HG02970 (cell line): ENCODE data around the gene C1orf105.
"Not testable (repeated sequence)": the region's sequence is repeated elsewhere in the genome, so short reads cannot be mapped to it uniquely, and the experiment has no call there.

Experiments used
- ATAC-seq: cut with Tn5 transposase; IDR thresholded peaks from one replicate; pipeline ENCODE4 v1.9.1; 2021; ENCODE audit warnings: mild to moderate bottlenecking, moderate library complexity, moderate number of reproducible peaks; ENCODE audit not compliant: unreplicated experiment, low FRiP score

The C1orf105 gene

DNA sequence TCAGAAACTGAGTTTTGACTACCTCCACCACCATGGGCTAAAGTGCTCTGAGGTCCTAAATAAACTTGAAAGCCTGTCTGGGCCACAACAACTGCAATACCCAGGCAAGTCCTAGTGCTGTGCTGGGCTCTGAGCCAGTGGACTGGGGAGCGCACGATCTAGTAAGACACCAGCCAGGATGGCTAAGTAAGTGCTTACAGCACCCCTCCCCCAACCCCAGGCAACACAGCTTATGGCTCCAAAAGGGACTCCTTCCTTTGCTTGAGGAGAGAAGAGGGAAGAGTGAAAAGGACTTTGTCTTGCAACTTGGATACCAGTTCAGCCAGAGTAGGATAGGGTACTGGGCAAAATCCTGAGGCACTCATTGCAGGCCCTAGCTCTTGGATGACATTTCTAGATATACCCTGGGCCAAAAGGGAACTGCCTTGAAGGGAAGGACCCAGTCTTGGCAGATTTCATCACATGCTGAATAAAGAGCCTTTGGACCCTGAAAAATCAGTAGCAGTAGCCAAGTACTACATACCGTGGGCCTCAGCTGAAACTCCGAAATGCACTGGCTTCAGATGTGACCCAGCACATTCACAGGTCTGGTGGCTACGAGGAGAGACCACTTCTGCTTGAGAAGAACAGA is 1.6 kb downstream of the C1orf105 start:
- no peak for ATAC-seq

DNA sequence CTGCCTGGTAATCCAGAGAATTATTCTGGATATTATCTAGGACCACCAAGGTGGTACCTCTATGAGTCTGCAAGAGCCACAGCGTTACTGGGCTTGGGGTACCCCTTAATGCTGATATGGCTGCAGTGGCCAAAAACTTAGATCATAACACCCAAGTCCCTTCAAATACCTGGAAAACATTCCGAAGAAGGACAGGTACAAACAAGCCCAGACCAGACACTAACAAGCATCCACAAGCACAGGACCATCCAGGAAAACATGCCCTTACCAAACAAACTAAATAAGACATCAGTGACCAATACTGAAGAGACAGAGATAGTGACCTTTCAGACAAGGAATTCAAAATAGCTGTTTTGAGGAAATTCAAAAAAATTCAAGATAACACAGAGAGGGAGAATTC is 2.9 kb downstream of the C1orf105 start:
- ATAC-seq: no peak

DNA sequence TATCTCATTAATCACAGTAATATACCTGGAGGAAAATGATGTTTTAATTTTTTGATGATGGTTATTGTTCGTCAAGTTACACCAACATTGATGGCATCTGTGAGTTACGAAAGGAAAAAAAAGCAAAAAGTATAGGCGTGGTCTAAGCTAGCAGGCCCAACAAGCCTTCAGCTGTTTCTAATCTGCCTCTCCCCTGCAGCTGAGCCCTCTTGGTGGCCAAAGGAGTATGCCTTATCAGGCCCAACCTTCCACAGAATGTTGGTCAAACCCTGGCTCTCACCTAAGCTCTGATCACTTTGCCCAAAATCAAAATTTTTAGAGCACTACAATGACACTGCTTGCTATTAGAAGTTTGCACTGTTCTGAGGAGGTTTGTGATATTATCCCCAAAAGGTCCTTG is 4.9 kb downstream of the C1orf105 start:
- ATAC-seq: no peak

GRCh38 chr1:172427191-172427590 is 6.7 kb downstream of the C1orf105 start:
- no peak for ATAC-seq

DNA sequence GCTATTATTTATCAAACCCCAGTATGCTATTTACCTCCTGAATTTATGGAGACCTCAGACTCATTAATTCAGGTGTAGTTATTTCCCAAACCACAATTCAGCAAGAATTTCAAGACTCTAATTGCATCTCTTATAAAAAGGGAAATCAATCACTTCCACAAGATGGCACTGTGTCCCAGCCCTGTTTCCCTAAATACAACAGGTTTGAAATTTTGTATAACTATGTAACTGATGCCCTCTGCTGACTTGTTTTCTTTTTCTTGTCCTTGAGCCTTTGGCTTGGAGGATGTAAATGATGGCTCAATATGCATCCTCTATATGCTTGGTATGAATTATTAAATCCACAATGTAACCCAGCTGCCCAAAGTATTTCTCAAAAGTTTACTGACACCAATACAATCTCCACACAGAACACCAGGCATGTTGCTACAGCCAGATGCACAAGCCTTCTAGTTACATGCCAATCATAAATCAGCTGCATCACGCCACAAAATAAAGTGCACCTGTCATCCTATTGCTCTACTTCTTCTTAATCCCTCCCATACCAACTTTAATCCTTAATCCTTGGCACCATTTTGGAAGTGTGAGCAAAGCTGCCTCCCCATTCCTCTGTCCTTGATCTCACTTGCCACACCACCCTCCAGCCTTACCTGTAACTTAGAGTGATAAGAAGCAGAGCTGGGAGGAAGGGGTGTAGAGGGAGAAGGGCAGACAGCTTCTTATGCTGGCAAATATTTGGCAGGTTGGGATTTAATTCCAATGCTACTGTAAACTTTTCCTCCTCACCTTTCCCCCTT is 9.0 kb downstream of the C1orf105 start:
- no peak for ATAC-seq

DNA sequence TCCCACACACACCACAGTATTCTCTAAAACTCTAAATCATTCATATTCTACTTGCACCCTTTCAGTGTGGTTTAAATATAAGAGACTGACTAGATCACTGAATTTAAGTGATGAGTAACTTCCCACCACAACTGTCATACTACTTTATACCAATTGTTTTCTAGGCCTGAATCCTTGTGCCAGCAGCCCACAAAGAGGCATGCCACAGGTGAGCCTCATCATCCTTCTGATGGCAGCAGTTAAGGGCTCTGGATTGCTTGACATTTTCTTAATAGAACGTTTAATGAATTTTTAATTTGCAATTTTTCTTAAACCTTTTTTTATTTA is 9.6 kb downstream of the C1orf105 start:
- ATAC-seq: no peak

DNA sequence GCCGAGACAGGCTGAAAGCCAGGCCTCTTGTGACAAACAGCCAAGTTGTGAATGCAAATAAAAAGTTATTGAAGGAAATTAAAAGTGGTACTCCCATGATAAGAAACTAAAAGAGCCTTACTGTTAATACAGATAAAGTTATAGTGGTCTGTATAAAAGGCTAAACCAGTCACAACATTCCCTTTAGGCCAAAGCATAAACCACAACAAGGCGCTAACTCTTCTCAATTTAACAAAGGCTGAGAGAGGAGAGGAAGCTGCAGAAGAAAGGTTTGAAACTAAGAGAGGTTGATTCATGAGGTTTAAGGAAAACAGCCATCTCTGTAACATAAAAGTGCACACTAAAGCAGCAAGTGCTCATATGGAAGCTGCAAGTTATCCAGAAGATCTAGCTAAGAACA is 10.7 kb downstream of the C1orf105 start:
- no peak for ATAC-seq

DNA sequence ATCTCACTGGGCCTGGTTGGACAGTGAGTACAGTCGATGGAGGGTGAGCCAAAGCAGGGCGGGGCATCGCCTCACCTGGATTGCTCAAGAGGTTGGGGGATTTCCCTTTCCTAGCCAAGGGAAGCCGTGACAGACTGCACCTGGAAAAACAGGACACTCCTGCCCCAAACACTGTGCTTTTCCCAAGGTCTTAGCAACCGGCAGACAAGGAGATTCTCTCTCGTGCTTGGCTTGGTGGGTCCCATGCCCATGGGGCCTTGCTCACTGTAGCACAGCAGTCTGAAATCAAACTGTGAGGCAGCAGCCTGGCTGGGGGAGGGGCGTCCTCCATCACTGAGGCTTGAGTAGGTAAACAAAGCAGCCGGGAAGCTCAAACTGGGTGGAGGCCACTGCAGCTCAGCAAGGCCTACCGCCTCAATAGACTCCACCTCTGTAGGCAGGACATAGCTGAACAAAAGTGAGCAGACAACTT is 11.3 kb downstream of the C1orf105 start:
- ATAC-seq: no peak

GRCh38 chr1:172437183-172437582 is 16.7 kb downstream of the C1orf105 start:
- ATAC-seq: not testable (repeated sequence)

GRCh38 chr1:172442404-172442803 is 21.9 kb downstream of the C1orf105 start:
- ATAC-seq: no peak

GRCh38 chr1:172442843-172443565 is 22.5 kb downstream of the C1orf105 start:
- no peak for ATAC-seq

- peak; percentile 98 for ATAC-seq
Measured at GRCh38 chr1:172443666-172444453, 23.4 kb downstream of the C1orf105 start, which contains the start of gene PIGC. Gene PIGC (minus strand): TSS chr1:172444069. CDS start chr1:172442622, 1,447 bp downstream.

GRCh38 chr1:172446547-172446946 is 26.1 kb downstream of the C1orf105 start:
- no peak for ATAC-seq

GRCh38 chr1:172447641-172448040 is 27.2 kb downstream of the C1orf105 start:
- no peak for ATAC-seq

DNA sequence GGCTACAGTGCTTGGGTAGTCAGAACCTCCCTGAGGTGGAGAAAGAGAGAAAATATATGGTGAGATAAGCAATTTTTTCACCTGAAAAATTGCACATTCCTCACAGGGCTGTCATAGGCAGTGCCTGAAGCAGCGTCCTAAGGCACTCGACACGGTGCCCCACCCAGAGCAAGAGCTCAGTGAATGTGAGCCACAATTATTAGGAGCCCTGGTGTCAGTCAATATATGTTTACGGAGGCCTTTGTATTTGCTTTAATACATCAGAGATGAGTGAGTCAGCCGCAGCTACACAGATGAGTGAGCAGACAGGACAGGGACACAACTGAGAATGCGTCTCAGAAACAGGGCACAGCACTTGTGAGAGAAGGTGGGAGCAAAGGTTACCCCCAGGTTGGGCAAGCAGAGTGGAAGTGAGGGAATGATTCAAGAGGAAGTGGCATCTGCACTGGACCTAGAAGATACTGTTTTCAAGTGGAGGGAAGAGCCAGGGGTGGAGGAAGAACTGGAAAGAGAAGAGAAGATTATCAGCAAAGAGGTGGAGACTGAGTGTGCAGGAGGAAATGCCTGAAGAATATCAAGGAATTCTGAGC is 28.6 kb downstream of the C1orf105 start:
- no peak for ATAC-seq

DNA sequence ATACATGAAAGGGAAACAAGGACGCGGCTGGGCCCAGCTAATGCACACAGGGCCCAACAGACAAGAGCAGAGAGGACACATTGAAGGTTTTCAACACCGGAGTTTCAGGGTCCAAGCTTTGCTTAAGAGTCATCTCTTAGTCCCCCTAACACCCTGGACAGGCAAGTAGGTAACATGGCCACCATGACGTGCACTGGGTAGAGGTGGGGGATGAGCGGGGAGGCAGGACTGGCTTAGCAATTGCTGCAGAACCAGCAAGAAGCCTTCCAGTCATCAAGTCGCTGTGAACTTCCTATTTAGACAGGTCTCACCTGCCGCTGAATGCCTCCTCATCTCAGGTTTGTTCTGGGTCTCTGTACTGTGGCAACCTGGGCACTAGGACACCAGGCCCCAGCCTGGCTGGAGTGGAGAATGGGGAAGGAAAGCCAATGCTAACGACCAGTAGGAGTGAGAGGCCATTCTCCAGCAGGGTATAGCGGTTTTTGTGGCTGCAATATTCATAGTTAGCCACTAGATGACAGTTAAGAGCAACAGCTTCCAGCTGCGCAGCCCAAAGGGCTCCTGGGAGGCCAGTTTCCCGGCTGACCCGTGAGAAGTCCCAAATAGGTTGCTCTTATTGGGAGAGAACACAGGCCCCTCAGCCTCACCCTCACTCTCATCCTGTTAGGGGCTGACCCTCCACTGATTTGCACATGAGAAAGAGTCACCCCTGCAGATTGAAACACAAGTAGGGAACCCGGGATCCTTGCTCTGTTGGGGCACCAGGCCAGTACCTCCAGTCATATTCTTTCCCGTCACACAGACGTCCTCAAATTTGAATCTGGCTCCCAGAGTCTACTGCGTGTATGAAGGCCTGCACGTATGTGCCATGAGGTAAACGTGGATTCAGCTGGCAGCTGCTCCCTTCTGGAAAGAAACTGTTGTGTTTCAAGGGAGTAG is 29.4 kb downstream of the C1orf105 start:
- ATAC-seq: peak; percentile 79

DNA sequence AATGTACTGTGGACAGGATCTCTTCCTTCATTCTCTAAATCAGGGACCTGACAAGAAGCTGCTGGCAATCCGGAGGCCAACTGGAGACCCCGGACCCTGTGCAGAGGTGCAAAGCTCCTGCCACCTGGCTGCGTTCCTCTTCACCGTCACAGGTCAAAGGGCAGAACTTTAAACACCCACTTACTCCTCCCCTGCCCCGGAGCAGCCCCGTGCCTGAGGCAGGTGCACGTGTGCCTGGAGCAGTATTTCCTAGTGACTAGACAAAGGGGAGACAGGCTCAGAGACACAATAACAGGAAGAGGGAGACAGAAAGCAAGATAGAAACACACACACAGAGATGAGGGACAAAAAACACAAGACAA is 30.0 kb downstream of the C1orf105 start:
- no peak for ATAC-seq

DNA sequence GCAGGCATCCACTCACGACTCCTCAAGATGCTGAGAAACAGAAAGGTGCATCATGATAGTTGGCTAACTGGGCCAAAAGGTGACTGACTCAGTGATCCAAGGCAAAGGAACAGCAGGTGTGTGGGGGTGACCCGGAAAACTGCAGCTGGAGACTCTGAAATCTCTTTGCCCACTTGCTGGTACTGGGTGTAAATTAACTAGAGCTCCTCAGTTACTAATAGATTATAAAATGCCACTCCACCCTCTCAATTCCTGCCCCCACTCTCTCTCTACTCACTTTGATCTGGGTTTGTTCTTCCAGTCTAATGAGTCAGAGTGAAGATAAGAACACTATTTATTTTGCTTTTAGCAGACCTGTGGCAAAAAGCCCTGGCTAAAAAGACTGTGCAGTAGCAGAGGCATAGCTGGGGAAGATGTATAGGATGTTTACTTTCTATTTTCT is 30.5 kb downstream of the C1orf105 start:
- ATAC-seq: no peak

GRCh38 chr1:172452536-172453152 is 32.2 kb downstream of the C1orf105 start:
- ATAC-seq: no peak
